ENCODE data around the gene SBK2.

Gene SBK2

DNA sequence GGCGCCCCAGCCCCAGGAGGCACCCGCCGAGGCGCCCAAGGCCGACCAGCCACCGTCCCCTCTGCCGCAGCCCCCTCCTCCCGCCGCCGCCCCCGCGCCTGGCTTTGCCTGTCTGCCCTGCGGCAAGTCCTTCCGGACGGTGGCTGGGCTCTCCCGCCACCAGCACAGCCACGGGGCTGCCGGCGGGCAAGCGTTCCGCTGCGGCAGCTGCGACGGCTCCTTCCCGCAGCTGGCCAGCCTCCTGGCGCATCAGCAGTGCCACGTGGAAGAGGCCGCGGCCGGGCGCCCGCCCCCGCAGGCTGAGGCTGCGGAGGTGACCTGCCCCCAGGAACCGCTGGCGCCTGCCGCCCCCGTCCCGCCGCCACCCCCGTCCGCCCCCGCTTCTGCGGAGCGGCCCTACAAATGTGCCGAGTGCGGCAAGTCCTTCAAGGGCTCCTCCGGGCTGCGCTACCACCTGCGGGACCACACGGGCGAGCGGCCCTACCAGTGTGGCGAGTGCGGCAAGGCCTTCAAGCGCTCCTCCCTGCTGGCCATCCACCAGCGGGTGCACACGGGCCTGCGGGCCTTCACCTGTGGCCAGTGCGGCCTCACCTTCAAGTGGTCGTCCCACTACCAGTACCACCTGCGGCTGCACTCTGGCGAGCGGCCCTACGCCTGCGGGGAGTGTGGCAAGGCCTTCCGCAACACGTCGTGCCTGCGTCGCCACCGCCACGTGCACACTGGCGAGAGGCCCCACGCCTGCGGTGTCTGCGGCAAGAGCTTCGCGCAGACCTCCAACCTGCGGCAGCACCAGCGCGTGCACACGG lies 54.6 kb downstream of the SBK2 start:
- H3K36me3 Mint-ChIP-seq: peaks cover 24% of the 10 kb centered on the region
- ATAC-seq: no peak

DNA sequence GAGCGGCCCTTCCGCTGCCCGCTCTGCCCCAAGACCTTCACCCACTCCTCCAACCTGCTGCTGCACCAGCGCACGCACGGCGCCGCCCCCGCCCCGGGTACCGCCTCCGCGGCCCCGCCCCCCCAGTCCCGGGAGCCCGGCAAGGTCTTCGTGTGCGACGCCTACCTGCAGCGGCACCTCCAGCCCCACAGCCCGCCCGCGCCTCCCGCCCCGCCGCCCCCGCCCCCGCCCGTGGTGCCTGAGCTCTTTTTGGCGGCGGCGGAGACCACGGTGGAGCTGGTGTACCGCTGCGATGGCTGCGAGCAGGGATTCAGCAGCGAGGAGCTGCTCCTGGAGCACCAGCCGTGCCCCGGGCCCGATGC lies 55.2 kb downstream of the SBK2 start:
- no peak for ATAC-seq
- H3K9me3 Mint-ChIP-seq: no peaks in the 10 kb centered on the region
- no peak overlapping the region for H3K4me3 Mint-ChIP-seq
- H3K27me3 Mint-ChIP-seq: no peaks in the 10 kb centered on the region
- no peak overlapping the region for H3K27ac Mint-ChIP-seq
- H3K36me3 Mint-ChIP-seq: peaks cover 24% of the 10 kb centered on the region
- peaks cover 50% of the 10 kb centered on the region for H3K4me1 Mint-ChIP-seq

More for the DNA sequence above, 54.6 kb downstream of the SBK2 start:
- no peaks in the 10 kb centered on the region for H3K27me3 Mint-ChIP-seq
- peaks cover 47% of the 10 kb centered on the region for H3K4me1 Mint-ChIP-seq
- H3K4me3 Mint-ChIP-seq: no peak overlapping the region
- H3K27ac Mint-ChIP-seq: no peak overlapping the region
- H3K9me3 Mint-ChIP-seq: no peaks in the 10 kb centered on the region

DNA sequence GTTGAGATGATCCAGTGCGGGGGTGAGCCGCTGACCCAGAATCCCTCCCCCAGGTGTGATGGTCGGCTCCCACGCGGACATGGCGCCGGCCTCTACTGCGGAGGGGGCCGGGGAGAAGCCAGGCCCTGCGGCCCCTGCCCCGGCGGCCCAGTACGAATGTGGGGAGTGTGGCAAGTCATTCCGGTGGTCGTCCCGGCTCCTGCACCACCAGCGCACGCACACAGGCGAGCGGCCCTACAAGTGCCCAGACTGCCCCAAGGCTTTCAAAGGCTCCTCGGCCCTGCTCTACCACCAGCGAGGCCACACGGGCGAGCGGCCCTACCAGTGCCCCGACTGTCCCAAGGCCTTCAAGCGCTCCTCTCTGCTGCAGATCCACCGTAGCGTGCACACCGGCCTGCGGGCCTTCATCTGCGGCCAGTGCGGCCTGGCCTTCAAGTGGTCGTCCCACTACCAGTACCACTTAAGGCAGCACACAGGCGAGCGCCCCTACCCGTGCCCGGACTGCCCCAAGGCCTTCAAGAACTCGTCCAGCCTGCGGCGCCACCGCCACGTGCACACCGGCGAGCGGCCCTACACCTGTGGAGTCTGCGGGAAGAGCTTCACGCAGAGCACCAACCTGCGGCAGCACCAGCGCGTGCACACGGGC lies 55.7 kb downstream of the SBK2 start:
- peaks cover 49% of the 10 kb centered on the region for H3K4me1 Mint-ChIP-seq

DNA sequence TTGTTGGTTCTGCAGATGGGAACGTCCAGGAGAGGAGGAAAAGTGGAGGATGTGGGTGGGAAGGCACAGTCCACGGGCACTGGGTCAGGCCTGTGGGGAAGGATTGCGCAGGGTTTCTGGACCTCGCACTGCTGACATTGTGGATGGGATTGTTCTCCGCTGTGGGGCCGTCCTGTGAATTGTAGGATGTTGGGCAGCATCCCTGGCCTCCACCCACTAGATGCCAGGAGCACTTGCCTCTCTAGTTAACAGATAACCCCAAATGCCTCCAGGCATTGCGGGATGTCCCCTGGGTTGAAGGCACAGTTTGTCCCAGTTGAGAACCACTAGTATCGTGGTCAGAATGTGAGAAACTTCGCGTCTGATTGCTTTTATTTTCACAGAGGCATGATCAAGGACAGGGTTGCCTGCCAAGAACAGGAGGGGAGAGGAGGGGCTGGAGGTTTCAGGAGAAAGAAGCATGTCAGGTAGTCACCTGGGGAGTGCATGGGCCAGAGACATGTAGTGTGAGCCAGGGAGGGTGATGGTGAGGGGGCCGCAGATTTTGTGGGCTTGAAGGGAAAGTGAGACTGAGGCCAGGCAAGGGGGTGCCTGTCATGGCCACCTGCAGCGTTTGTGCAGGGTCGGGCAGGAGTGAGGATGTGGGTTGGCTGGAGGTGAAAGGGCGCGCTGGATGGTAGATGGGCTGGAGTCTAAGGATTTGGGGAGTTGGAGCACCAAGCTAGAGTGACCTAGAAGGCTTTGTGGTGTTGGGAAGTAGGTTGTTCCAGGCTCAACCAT lies 57.3 kb downstream of the SBK2 start:
- Mint-ChIP-seq H3K27ac (no peak overlapping the region), H3K4me3 (no peak overlapping the region)

More for the DNA sequence above, 55.7 kb downstream of the SBK2 start:
- no peak for ATAC-seq
- no peaks in the 10 kb centered on the region for H3K27me3 Mint-ChIP-seq
- H3K36me3 Mint-ChIP-seq: peaks cover 24% of the 10 kb centered on the region
- no peak overlapping the region for H3K4me3 Mint-ChIP-seq
- H3K27ac Mint-ChIP-seq: no peak overlapping the region
- H3K9me3 Mint-ChIP-seq: no peaks in the 10 kb centered on the region

DNA sequence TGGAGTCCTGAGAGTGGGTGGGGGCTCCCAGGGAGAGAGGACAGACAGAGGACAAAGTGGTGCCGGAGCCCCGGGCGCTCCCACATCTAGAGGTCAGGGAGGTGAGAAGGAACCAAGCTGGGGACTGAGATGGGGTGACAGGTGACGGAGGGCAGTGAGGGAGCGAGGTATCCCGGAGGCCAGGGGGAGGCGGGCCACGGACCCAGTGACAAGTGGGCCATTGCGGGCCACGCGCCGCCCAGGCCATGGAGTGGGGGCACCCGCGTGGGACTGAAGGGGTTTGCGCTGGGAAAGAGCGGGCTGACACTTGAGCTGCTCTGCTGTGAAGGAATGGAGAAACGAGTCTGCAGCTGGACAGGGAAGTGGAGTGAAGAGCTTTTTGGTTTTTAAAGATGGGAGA lies 57.9 kb downstream of the SBK2 start:
- peak overlapping the region; percentile 5 for H3K27ac Mint-ChIP-seq

More for the DNA sequence above, 57.3 kb downstream of the SBK2 start:
- Mint-ChIP-seq H3K27me3 (no peaks in the 10 kb centered on the region), H3K4me1 (peaks cover 46% of the 10 kb centered on the region), H3K36me3 (peaks cover 24% of the 10 kb centered on the region), H3K9me3 (no peaks in the 10 kb centered on the region)
- ATAC-seq: no peak

More for the DNA sequence above, 57.9 kb downstream of the SBK2 start:
- Mint-ChIP-seq H3K36me3 (peaks cover 24% of the 10 kb centered on the region), H3K9me3 (no peaks in the 10 kb centered on the region), H3K4me3 (no peak overlapping the region), H3K27me3 (no peaks in the 10 kb centered on the region), H3K4me1 (peaks cover 41% of the 10 kb centered on the region)
- no peak for ATAC-seq
